GM21447 (cell line): Measurements from ENCODE around the gene RPL27A.

ENCODE experiments used
- ATAC-seq: cut with Tn5 transposase; IDR thresholded peaks from one replicate; pipeline ENCODE4 v1.9.1; 2021; ENCODE audit not compliant: unreplicated experiment

The RPL27A gene

DNA sequence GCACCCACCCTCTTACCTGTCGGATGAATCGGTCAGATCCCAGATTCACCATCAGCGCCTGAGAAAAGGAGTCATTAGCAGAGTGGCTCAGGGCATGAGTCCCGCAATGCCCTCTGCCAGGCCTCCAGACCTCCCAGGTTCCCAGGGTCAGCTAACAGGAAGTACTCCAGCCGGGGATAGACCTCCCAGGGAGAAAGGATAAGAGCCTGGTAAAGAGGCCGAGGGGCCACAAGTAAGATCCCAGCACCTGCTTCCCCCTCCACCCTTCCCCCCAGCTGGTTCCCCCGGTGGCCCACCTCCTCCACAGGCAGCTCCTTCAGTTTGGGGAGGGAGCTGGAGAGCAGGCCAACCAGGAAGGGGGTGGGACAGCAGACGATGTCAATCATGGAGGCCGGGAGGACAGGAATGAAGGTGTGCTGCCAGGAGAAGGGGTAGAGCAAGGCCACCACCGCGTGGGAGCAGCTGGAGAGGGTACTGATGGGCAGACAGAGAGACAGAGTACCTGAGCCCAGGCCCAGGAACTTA, 16.4 kb downstream of the RPL27A start:
- no peak for ATAC-seq

DNA sequence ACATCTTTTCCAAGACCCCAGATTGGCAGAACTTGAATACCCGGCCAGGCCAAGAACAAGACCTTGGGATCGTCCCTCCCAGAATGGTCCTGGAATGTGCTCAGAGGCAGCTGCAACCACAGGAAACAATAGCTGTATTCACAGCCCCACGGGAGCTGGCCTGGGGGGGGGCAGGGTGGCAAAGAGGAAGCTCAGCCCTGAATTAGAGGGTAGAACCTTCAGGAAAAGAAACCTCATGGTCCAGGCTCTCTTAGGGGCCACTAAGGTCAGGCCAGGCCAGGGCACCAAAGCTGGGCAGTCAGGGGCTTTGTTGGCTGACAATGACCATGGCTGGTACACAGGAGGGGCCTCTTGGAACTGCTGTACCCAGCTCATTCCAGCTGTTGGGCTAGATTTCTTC, 17.3 kb downstream of the RPL27A start:
- no peak for ATAC-seq

DNA sequence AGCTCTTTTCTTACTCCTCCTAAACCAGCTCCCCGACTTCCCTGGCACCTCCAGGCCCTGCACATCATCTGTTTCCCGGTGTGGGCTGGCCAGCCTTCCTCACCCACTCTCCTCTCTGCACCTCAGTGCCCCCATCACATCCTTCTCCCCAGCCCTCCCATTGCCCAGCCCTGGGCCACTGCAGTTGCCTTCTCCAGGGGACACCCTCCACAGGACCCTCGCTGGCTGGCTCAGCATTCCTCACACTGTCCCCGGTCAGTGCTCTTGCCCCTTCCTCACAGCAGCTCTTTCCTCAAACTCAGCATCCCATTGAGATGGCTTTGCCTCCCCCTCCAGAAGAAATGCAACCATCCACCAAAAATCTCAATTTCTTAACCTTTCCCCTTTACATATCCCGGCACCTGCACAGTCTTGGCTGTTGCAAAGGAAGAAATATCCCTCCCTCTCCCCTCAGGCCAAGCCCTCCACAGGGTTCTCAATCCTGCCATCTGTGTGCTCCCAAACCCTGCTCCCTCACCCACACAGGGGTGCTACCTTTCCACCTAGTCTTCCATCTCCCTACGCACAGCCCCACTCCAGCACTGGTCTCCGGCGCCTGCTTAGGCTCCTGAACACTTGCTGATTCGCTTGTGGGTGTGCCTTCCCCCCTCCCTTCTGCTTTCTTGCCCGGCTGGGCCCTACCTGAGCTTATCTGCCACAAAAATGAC, 19.5 kb downstream of the RPL27A start:
- ATAC-seq = no peak

DNA sequence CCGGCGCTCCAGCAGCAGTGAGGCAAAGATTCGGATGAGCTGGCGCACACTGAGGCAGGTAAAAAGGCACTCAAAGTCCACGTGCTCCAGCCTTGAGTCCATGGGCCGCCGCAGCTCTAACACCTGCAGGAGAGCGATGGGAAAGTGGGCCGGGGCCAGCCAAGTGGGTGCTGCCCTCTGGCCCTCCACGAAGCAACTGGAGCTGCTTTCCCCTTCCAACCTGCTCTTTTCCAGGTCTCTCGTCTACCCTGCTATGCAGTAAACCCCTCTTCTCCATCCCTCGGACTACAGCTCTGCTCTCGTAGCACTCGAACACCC, 20.0 kb downstream of the RPL27A start:
- no peak for ATAC-seq

DNA sequence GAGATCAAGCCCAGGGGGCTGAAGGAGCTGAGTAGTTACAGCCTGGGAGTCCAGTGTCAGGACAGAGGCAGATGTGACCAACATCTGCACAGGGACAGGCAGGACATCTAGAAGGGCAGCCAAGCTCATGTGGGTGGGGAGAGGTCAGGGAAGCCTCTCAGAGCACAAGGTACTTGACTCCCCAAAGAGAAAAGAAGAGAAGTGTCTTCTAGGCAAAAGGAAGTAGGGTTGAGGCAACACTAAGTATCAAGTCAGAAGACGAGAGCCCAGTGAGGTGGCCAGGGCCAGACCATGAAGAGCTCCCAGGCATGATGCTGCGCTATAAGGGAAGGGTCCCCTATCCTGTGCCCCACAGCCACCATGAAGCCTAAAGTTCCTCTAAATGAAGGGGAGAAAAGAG, 21.5 kb downstream of the RPL27A start:
- no peak for ATAC-seq

DNA sequence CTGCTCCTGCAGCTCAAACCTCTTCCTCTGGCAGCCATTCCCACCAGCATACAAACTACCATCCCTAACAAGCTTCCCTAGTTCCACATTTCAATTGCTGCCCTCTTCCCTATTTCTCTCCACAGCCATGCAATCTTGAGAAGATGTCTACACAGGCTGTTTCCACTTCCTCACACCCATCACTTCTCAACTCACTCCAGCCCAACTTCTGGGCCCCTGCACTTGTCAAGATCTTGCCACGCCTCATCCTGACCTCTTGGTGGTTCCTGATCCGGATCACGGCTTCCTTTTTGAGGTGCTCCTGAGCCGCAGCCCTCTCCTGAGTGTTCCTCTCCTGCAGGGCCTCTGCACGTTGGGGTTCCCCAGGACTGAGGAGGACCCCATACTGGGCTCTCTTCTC, 22.6 kb downstream of the RPL27A start:
- ATAC-seq = no peak

DNA sequence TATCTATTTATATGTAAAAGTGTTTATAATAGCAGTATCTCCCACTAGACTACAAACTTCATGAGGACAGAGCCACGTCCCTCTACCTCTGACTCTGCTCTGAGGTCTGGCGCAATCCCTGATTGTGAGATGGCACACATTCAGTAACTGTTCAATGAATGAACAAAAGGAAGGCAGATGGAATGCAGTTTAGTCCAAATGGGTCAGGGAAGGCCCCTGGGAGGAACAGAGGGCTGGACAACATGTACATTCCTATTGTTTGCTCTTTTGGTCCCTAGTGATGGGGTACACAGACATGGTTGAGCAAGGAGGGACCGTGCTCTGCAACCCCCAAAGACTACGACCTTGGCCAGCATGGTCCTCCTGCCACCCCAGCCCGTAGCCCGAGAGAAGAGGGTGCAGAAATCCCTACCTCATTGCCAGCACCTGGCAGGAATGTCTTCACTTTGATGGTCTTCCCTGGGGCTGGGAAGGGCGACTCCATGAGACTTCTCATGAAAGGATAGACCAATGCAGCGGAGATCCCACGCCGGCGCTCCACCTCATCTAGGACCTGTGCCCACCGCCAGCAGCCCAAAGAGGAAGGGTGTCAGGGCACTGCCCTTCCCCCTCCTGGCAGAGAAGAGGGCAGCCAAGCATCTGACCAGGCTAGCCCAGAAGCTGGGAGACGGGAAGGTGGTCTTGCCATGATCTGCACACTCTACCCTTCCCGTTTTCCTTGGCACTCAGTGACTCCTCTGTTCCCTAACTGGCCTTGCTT, 24.3 kb downstream of the RPL27A start:
- no peak for ATAC-seq

DNA sequence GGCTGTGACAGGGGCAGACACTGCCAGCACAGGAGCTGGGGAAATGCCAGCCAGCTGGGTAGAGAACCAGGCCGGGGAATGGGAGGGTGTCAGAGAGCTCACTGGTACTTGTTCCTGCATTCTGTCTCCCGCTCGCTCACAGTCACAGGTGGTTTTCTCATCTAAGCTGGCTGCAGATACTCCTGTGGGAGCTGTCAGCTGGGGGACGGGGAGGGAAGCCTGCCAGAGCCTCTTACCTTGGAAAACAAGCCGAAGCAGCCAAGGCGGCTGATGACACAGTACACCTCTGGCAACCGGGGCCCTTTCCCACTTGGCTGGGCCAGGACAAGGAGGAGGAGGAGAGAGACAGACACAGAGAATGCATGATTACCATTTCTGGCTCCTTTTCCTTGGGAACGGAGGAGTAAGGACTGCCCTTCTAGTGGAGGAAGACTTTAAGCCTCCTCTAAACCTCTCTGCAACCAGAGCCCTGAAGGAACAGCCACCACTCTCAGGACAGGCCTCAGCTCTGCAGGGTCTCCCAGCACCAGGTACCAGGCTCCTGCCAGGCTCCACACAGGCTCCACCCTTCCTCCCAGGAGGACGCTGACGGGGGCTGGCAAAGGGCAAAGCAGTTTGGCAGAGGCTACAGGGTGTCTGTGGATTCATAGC, 25.1 kb downstream of the RPL27A start:
- no peak for ATAC-seq

DNA sequence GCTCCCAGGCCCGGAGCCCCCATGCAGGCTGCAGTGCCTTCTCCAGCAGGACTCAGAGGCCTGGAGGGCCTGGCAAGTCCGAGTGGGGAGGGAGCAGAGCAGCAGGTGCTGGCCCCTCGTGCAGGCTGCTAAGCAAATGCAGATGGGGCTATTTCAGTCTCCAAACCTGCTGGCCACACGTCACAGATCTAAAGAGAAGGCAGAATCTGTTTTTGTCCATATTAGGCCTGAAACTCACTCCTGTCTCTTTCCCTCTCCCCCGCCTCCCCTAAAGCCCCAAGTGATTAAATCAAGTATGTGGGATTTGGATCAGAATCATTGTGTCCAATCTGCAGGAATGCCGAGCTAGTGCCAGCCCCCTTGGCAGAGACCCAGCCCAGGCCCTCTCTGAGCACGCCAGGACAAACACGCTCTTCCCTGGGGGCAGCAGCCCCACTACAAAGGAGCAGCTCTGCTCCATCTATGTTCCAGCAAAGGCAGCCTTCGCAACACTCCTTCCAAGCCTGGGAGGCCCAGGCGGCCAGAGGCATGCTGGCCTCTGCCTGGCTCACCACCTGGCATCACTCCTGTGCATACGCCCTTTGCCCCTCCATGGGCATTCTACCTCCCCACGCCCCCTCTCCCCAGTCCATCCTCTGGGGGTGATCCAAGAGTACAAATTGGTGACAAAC, 26.5 kb downstream of the RPL27A start:
- no peak for ATAC-seq

DNA sequence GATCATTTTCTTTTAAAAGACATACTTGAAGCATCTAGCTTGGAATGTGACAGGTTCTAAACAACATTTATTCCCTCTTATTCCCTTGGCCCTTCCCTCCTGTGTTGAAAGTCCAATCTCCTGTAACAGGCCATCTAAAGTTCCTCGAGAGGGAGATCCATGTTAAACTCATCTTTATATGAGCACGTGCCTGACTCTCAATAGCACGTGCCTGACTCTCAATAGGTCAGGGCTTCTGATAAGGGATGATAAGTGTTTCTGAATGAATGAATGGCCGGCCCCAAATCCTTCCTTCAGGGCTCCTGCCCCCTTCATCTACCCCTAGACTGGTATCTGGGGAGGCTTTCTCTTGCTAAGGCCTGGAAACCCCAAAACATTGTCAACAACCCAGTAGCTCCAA, 27.2 kb downstream of the RPL27A start:
- ATAC-seq = no peak

DNA sequence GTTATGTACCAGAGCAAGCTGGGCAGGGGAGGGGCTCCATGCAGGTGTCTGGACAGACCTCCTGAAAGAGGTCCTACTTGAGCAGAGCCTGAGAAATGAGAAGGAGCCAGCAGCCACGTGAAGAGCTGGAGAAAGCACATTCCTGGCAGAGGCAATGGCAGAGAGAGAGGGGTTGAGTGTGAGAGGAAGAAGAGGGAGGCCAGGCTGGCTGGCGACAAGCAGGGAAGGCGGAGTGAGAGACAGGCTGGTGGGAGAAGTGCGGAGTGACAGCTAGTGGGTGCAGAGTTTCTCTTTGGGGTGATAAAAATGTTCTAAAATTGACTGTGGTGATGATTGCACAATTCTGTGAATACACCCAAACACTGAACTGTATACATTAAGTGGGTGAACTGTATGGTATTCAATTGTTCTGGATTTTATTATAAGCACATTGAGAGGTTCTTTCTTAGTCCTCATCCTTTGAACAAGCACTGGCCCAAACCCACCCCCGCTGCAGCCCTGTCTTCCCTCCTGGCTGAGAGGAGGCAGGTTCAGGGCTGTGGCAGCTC, 29.4 kb downstream of the RPL27A start:
- ATAC-seq = no peak

DNA sequence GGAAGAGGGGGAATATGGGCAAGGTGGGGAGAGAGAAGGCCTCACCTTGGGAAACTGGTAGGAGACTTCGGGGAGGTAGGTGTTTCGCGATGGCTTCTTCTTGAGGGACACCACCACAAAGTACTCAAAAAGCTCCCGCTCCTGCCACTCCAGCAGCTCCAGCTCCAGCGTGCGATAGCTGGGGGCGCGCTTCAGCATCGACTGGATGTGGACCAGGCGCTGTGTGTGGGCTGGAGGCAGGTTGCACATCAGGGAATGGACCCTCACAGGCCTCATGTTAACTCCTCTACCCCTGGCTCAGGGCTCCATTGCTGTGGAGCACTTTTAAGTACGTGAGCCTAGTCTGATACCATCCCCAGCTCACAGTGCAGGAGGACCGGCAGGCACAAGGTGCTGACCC, 29.9 kb downstream of the RPL27A start:
- no peak for ATAC-seq

DNA sequence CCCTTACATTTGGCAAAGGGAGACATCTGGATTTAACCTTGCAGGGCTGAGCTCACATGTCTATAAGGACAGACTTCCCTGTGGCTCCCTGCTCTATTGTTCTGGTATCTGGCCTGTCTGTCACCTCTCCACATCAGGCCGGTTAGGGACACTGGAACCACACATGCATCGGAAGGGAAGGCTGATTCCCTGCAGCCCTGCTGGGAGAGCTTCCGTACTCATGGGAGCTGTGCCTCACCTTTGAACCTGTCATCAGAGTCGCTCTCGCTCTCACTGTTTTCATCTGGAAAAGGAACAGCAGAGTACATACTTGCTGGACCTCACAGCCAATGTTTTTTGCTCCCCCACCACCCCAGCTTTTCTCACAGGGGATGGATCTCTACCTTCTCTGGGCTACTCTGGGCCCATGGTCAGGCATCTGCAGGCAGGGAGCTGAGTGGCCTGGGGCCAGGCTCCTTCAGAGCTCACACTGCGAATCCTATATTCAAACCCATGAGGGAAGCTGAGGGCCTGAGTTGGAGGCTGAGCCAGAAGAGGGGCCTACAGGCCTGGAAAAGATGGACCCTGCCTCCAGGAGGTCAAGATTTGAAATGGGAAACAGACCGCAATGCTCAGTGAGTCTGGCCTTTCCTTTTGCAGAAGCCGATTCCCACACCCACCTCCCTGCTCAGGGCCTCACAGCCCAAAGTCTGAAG, 31.3 kb downstream of the RPL27A start:
- ATAC-seq = no peak

DNA sequence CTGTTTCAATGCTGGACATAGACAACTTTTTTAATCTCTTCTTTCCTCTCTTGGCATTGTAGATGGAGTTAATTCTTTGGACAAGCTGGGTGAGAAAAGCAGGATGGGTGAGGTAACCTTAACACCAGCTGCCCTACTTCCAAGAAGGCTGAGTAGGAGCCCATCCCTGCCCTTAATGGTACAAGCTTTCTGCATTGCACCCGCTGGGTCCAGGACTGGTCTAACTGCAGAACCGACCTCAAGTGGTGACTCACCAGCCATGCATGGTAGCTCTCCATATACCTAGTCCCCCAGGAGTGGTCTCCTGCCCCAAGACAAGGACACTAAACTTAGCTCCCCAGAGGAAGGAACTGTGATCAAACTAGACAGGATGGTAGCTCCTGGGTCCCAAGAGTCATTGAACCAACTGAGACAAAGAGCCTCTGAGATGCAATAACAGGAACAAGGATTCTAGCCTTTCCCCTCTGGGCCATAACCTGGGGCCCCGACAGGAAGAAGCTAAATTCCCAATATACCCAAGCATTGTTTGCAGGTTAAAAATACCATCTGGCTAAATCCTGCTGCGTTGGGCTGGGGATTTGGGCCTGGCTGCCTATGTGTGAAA, 32.1 kb downstream of the RPL27A start:
- no peak for ATAC-seq

DNA sequence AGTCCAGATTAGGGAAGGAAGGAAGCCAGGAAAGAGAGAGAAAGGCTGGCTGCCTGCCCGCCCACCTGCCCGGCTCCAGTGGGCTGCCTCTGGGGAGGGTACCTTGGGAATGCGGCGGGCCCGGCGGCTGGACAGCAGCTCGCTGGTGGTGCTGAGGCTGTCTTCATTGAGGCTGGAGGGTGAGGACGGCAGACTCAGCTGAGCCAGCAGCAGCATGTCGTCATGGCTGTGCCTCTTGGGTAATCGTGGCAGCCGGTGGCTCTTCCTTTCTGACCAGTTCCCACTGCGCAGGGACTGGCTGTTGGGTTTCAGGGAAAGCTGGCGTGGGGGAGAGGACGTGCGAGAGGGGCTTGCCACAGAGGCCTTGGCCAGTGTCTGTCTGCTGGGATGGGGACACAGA, 32.9 kb downstream of the RPL27A start:
- ATAC-seq = no peak

DNA sequence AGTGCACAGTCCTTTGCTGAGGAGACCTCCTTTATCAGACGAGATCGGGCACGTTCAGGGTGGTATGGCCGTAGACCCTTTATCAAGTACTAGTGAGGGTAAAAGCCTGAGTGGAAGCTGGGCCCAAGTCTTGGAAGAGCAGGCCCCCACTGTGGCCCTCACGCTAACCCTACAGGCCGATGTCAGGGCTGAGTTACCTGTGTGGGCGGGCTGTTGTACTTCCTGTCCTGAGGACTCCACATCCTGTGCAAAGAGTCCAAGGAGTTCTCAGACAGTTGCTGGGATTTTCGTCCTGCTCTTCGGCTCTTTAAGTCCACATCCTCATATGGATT, 34.9 kb downstream of the RPL27A start:
- no peak for ATAC-seq

DNA sequence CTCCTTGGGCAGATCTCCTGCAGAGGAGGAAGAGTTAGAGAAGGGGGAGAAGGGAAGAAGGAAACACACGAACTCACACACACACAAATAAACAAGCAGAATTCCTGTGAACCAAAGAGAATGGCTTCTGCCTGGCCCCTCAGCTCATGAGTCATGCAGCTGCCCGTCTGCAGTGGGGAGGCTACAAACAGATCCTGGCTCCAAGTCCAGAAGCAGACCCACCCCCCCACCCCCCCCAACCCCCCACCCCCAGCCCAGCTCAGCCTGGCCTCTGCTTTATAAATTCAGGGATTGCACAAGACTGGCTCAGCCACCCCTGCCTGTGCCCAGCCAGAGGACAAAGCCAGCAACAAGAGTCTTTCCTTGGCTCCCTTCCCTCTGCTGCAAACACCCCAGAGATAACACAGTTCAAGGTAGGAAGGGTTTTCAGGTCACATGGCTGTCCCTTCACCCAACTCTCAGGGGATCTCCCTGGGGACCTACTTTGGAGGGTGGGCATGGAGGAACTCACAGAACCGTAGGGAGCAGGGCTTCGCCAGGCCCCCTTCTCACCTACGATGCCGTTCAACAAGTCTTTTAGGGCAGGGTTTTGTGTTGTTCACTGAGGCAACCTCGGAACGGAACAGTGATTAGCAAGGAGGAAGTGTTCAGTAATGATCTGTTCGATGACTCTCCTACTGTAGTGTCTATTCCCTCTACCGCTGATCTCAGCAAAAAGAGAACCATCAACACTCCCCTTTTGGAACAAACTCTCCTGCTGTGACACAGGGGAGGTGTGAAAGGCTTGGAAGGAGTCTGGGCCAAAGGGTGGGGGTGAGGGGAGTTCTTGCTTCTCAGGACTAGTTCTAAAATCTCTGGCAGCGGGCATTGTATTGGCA, 35.5 kb downstream of the RPL27A start:
- ATAC-seq = no peak

DNA sequence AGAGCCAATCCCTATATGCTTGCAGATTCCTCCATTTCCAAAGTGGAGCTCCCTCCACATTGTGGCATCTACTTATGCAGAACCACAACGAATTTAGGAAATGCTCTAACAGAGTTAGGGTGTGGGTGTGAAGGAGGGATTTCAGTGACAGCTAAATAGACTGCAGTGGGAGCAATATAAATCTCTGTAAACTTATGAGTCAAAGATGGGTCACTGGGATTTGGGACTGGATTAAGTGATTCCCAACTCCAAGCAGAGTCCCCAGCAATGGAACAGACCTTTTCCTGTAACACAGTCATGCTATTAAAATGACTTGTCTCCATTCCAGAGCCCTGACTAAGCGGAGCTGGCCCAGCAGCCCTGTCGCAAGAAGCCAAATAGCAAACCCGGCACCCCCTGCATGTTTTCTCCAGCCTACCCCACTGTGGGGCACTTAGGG, 36.6 kb downstream of the RPL27A start:
- no peak for ATAC-seq

DNA sequence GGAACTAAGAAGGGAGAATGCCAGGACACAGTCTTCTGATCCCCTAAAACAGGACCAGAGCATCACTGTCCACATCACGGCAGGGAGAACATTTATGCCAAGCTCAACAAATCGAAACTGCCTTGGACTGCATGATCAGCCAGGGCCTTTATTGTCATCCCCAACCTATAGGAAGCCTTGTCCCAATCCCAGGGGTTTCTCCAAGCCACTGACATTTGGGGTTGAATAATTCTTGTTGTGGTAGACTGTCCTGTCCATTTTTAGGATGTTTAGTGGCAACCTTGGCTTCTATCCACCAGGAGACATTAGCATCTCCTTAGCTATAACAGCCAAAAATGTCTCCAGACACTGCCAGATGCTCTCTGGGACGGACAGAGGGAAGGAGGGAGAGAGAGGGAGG, 37.1 kb downstream of the RPL27A start:
- no peak for ATAC-seq
